ENCODE results near the gene SOX15. TPM values are rescaled to one million over a fixed set of nuclear protein-coding genes. Genes with fewer than 3 reads are reported as not detected.

Gene SOX15
- total and polyA plus RNA-seq, 9 donors, result 1.4 to 4.1 (median 2.0) TPM

- Histone ChIP-seq H3K4me1 (ENCODE audit: control insufficient read depth, insufficient read depth, low read length) (peaks cover 14% of the 10 kb centered on the region), H3K36me3 (ENCODE audit: control insufficient read depth, insufficient read depth, low read length) (peaks cover 63% of the 10 kb centered on the region), H3K27ac (ENCODE audit: low read length) (no peak overlapping the region), H3K27me3 (ENCODE audit: control insufficient read depth, insufficient read depth, low read length) (no peaks in the 10 kb centered on the region), H3K4me3 (ENCODE audit: low read length) (no peak overlapping the region), H3K9me3 (replicated peaks; ENCODE audit: control insufficient read depth, low read depth, low read length) (no peaks in the 10 kb centered on the region)
- no peak for DNase-seq
- WGBS (ENCODE audit: insufficient coverage), result no CpG with 5 or more reads among the region's 5 CpGs
Observed at GRCh38 chr17:7569571-7569970, 20.3 kb downstream of the SOX15 start.

- no peak overlapping the region for H3K27ac ChIP-seq (ENCODE audit: low read length)
- H3K27me3 ChIP-seq (ENCODE audit: control insufficient read depth, insufficient read depth, low read length), result no peaks in the 10 kb centered on the region
- no peaks in the 10 kb centered on the region for H3K9me3 ChIP-seq (replicated peaks; ENCODE audit: control insufficient read depth, low read depth, low read length)
- 91% methylated on average over 22 of the region's 30 CpGs for WGBS (ENCODE audit: insufficient coverage)
- H3K4me1 ChIP-seq (ENCODE audit: control insufficient read depth, insufficient read depth, low read length), result peaks cover 42% of the 10 kb centered on the region
- peaks cover 50% of the 10 kb centered on the region for H3K36me3 ChIP-seq (ENCODE audit: control insufficient read depth, insufficient read depth, low read length)
- no peak overlapping the region for H3K4me3 ChIP-seq (ENCODE audit: low read length)
- no peak for DNase-seq
Observed at GRCh38 chr17:7563115-7563869, 26.6 kb downstream of the SOX15 start.

GRCh38 chr17:7562208-7562605 is 27.7 kb downstream of the SOX15 start:
- Histone ChIP-seq H3K27me3 (ENCODE audit: control insufficient read depth, insufficient read depth, low read length) (no peaks in the 10 kb centered on the region), H3K4me3 (ENCODE audit: low read length) (peak overlapping the region; percentile 83), H3K36me3 (ENCODE audit: control insufficient read depth, insufficient read depth, low read length) (peaks cover 45% of the 10 kb centered on the region), H3K27ac (ENCODE audit: low read length) (peak overlapping the region; percentile 82), H3K4me1 (ENCODE audit: control insufficient read depth, insufficient read depth, low read length) (peaks cover 53% of the 10 kb centered on the region), H3K9me3 (replicated peaks; ENCODE audit: control insufficient read depth, low read depth, low read length) (no peaks in the 10 kb centered on the region)
- no peak for DNase-seq
- WGBS (ENCODE audit: insufficient coverage), result 1% methylated on average over 9 of the region's 28 CpGs

- under 1% methylated on average over 75 of the region's 82 CpGs for WGBS (ENCODE audit: insufficient coverage)
- H3K4me3 ChIP-seq (ENCODE audit: low read length), result peak within 1 kb of the TSS; percentile 83
- no peaks in the 10 kb centered on the region for H3K27me3 ChIP-seq (ENCODE audit: control insufficient read depth, insufficient read depth, low read length)
- peaks cover 41% of the 10 kb centered on the region for H3K36me3 ChIP-seq (ENCODE audit: control insufficient read depth, insufficient read depth, low read length)
- DNase-seq, result peak; percentile 97
- peak within 1 kb of the TSS; percentile 98 for H3K27ac ChIP-seq (ENCODE audit: low read length)
- no peaks in the 10 kb centered on the region for H3K9me3 ChIP-seq (replicated peaks; ENCODE audit: control insufficient read depth, low read depth, low read length)
- peaks cover 56% of the 10 kb centered on the region for H3K4me1 ChIP-seq (ENCODE audit: control insufficient read depth, insufficient read depth, low read length)
Observed at GRCh38 chr17:7561589-7562207, 28.2 kb downstream of the SOX15 start, which contains the start of gene SENP3. TSS of gene SENP3 (plus strand) at chr17:7561919. CDS start at chr17:7563077, 1,158 bp downstream.

GRCh38 chr17:7561028-7561575 is 28.8 kb downstream of the SOX15 start:
- DNase-seq, result peak; percentile 93
- Histone ChIP-seq H3K27ac (ENCODE audit: low read length) (peak overlapping the region; percentile 98), H3K4me1 (ENCODE audit: control insufficient read depth, insufficient read depth, low read length) (peaks cover 56% of the 10 kb centered on the region), H3K27me3 (ENCODE audit: control insufficient read depth, insufficient read depth, low read length) (no peaks in the 10 kb centered on the region), H3K9me3 (replicated peaks; ENCODE audit: control insufficient read depth, low read depth, low read length) (no peaks in the 10 kb centered on the region), H3K36me3 (ENCODE audit: control insufficient read depth, insufficient read depth, low read length) (peaks cover 35% of the 10 kb centered on the region), H3K4me3 (ENCODE audit: low read length) (peak overlapping the region; percentile 83)
- under 1% methylated on average over 19 of the region's 32 CpGs for WGBS (ENCODE audit: insufficient coverage)

- Histone ChIP-seq H3K36me3 (ENCODE audit: control insufficient read depth, insufficient read depth, low read length) (peaks cover 28% of the 10 kb centered on the region), H3K27me3 (ENCODE audit: control insufficient read depth, insufficient read depth, low read length) (no peaks in the 10 kb centered on the region), H3K9me3 (replicated peaks; ENCODE audit: control insufficient read depth, low read depth, low read length) (no peaks in the 10 kb centered on the region), H3K4me1 (ENCODE audit: control insufficient read depth, insufficient read depth, low read length) (peaks cover 56% of the 10 kb centered on the region), H3K27ac (ENCODE audit: low read length) (peak overlapping the region; percentile 98), H3K4me3 (ENCODE audit: low read length) (peak overlapping the region; percentile 83)
- peak; percentile 72 for DNase-seq
- 6% methylated on average over 11 of the region's 22 CpGs for WGBS (ENCODE audit: insufficient coverage)
Observed at GRCh38 chr17:7560172-7561027, 29.5 kb downstream of the SOX15 start.

- 65% methylated on average over 7 of the region's 18 CpGs for WGBS (ENCODE audit: insufficient coverage)
- Histone ChIP-seq H3K4me1 (ENCODE audit: control insufficient read depth, insufficient read depth, low read length) (peaks cover 56% of the 10 kb centered on the region), H3K27ac (ENCODE audit: low read length) (peak overlapping the region; percentile 98)
Observed at GRCh38 chr17:7559320-7560171, 30.3 kb downstream of the SOX15 start.

GRCh38 chr17:7558544-7559319 is 31.2 kb downstream of the SOX15 start, which contains the start of gene TNFSF13:
TSS of gene TNFSF13 (plus strand) at chr17:7558750. CDS start at chr17:7559040, 290 bp downstream.
- no peak for DNase-seq
- peaks cover 53% of the 10 kb centered on the region for H3K4me1 ChIP-seq (ENCODE audit: control insufficient read depth, insufficient read depth, low read length)
- no peaks in the 10 kb centered on the region for H3K27me3 ChIP-seq (ENCODE audit: control insufficient read depth, insufficient read depth, low read length)
- 36% methylated on average over 14 of the region's 16 CpGs for WGBS (ENCODE audit: insufficient coverage)
- peak within 1 kb of the TSS; percentile 98 for H3K27ac ChIP-seq (ENCODE audit: low read length)
- peak within 1 kb of the TSS; percentile 22 for H3K4me3 ChIP-seq (ENCODE audit: low read length)
- peaks cover 11% of the 10 kb centered on the region for H3K36me3 ChIP-seq (ENCODE audit: control insufficient read depth, insufficient read depth, low read length)
- H3K9me3 ChIP-seq (replicated peaks; ENCODE audit: control insufficient read depth, low read depth, low read length), result no peaks in the 10 kb centered on the region

More at GRCh38 chr17:7559320-7560171, 30.3 kb downstream of the SOX15 start:
- H3K27me3 ChIP-seq (ENCODE audit: control insufficient read depth, insufficient read depth, low read length), result no peaks in the 10 kb centered on the region
- H3K36me3 ChIP-seq (ENCODE audit: control insufficient read depth, insufficient read depth, low read length), result peaks cover 19% of the 10 kb centered on the region
- no peak for DNase-seq
- H3K4me3 ChIP-seq (ENCODE audit: low read length), result no peak overlapping the region
- H3K9me3 ChIP-seq (replicated peaks; ENCODE audit: control insufficient read depth, low read depth, low read length), result no peaks in the 10 kb centered on the region
